ENCODE measurements around the gene SOX21. TPM values are rescaled to one million over a fixed set of nuclear protein-coding genes. Genes with fewer than 3 reads are reported as not detected.

SOX21 gene
- total and polyA plus RNA-seq, 2 donors (not counting 1 experiment from before 2014, with no cell fraction given) = not detected

- Histone ChIP-seq H3K36me3 (replicated peaks in 1 of 2; ENCODE audit: control extremely low read depth in 1 of 2, control insufficient read depth in 1 of 2, extremely low read depth in 1 of 2, insufficient read depth in 2 of 2, low read length in 1 of 2) (no peaks in the 10 kb centered on the region), H4K20me1 (ENCODE audit: control insufficient read depth, insufficient read depth, low read length, poor library complexity, severe bottlenecking) (no peaks in the 10 kb centered on the region), H3K4me2 (replicated peaks; ENCODE audit: low read depth, low read length, poor library complexity, severe bottlenecking) (peak overlapping the region; percentile 25), H3K79me2 (ENCODE audit: control insufficient read depth, insufficient read depth, low read length) (no peaks in the 10 kb centered on the region), H3K4me1 (ENCODE audit: control insufficient read depth in 2 of 2, insufficient read depth in 2 of 2, low read length in 2 of 2) (peaks cover 11 to 32% of the 10 kb centered on the region in 2 donors), H3K4me3 (ENCODE audit: control extremely low read depth in 1 of 5, extremely low read depth in 1 of 5, insufficient read depth in 1 of 5, low read depth in 2 of 5, low read length in 4 of 5) (no peak overlapping the region), H3K27ac (ENCODE audit: low read length in 2 of 2) (no peak overlapping the region), H3K9ac (ENCODE audit: low read length) (no peak overlapping the region), H3K27me3 (replicated peaks in 1 of 4; ENCODE audit: control extremely low read depth in 1 of 4, control insufficient read depth in 3 of 4, insufficient read depth in 4 of 4, low read length in 3 of 4) (peaks cover 0 to 87% (median 68%) of the 10 kb centered on the region in 4 experiments), H2AFZ (ENCODE audit: insufficient read depth, low read depth, low read length, poor library complexity, severe bottlenecking) (no peak overlapping the region), H3K9me3 (ENCODE audit: control extremely low read depth in 1 of 3, control insufficient read depth in 2 of 3, insufficient read depth in 1 of 3, low read length in 2 of 3) (peaks cover 0 to 49% (median 0%) of the 10 kb centered on the region in 3 donors)
- DNase-seq (peak; percentile 9), ATAC-seq (ENCODE audit: low read depth) (no peak)
- intact Hi-C loops (cut with micrococcal nuclease) = no loop called here
- ChIA-PET POLR2A (no interaction called here), CTCF (interaction anchor here (1.0 kb wide), 1 partner anchor 33 kb away, joined by 3 read pairs; no protein-coding TSS in a partner anchor)
- TF ChIP-seq CTCF (IDR thresholded peaks at IDR 0.05) (no peak), EZH2 (IDR thresholded peaks at IDR 0.05; ENCODE audit: borderline replicate concordance, insufficient read depth, low read depth, low read length, poor library complexity, severe bottlenecking) (no peak)
- Mint-ChIP-seq H3K9me3 (ENCODE audit: insufficient read depth) (no peaks in the 10 kb centered on the region), H3K27ac (no peak overlapping the region), H3K4me3 (no peak overlapping the region), H3K27me3 (peaks cover 65% of the 10 kb centered on the region), H3K4me1 (peaks cover 13% of the 10 kb centered on the region)
- 8% methylated on average over 12 of the region's 15 CpGs for WGBS (ENCODE audit: insufficient coverage)
Observed at GRCh38 chr13:94706843-94707399, 5.4 kb downstream of the SOX21 start.

GRCh38 chr13:94706101-94706842 lies 6.1 kb downstream of the SOX21 start:
- no peak overlapping the region for H3K4me2 ChIP-seq (replicated peaks; ENCODE audit: low read depth, low read length, poor library complexity, severe bottlenecking)
- POLR2A ChIA-PET = no interaction called here
- no peak overlapping the region for H3K4me3 Mint-ChIP-seq

More at GRCh38 chr13:94706101-94706842, 6.1 kb downstream of the SOX21 start:
- Histone ChIP-seq H3K9me3 (ENCODE audit: control extremely low read depth in 1 of 3, control insufficient read depth in 2 of 3, insufficient read depth in 1 of 3, low read length in 2 of 3) (peaks cover 0 to 56% (median 0%) of the 10 kb centered on the region in 3 donors), H3K9ac (ENCODE audit: low read length) (no peak overlapping the region), H2AFZ (ENCODE audit: insufficient read depth, low read depth, low read length, poor library complexity, severe bottlenecking) (no peak overlapping the region), H3K4me3 (ENCODE audit: control extremely low read depth in 1 of 5, extremely low read depth in 1 of 5, insufficient read depth in 1 of 5, low read depth in 2 of 5, low read length in 4 of 5) (no peak overlapping the region), H3K36me3 (replicated peaks in 1 of 2; ENCODE audit: control extremely low read depth in 1 of 2, control insufficient read depth in 1 of 2, extremely low read depth in 1 of 2, insufficient read depth in 2 of 2, low read length in 1 of 2) (no peaks in the 10 kb centered on the region), H3K4me1 (ENCODE audit: control insufficient read depth in 2 of 2, insufficient read depth in 2 of 2, low read length in 2 of 2) (peaks cover 7 to 28% of the 10 kb centered on the region in 2 donors), H3K79me2 (ENCODE audit: control insufficient read depth, insufficient read depth, low read length) (no peaks in the 10 kb centered on the region), H4K20me1 (ENCODE audit: control insufficient read depth, insufficient read depth, low read length, poor library complexity, severe bottlenecking) (no peaks in the 10 kb centered on the region), H3K27ac (ENCODE audit: low read length in 2 of 2) (no peak overlapping the region), H3K27me3 (replicated peaks in 1 of 4; ENCODE audit: control extremely low read depth in 1 of 4, control insufficient read depth in 3 of 4, insufficient read depth in 4 of 4, low read length in 3 of 4) (peaks cover 0 to 90% (median 72%) of the 10 kb centered on the region in 4 experiments)
- WGBS (ENCODE audit: insufficient coverage) = 17% methylated on average over 10 of the region's 16 CpGs
- H3K4me1 Mint-ChIP-seq = peaks cover 12% of the 10 kb centered on the region
- no peaks in the 10 kb centered on the region for H3K9me3 Mint-ChIP-seq (ENCODE audit: insufficient read depth)
- DNase-seq (no peak), ATAC-seq (ENCODE audit: low read depth) (no peak)
- CTCF ChIA-PET = interaction anchor here (1.0 kb wide), 1 partner anchor 34 kb away, joined by 3 read pairs; no protein-coding TSS in a partner anchor
- H3K27me3 Mint-ChIP-seq = peaks cover 68% of the 10 kb centered on the region
- TF ChIP-seq EZH2 (IDR thresholded peaks at IDR 0.05; ENCODE audit: borderline replicate concordance, insufficient read depth, low read depth, low read length, poor library complexity, severe bottlenecking) (no peak), CTCF (IDR thresholded peaks at IDR 0.05) (no peak)
- intact Hi-C loops (cut with micrococcal nuclease) = no loop called here
- no peak overlapping the region for H3K27ac Mint-ChIP-seq
